Hematopoietic multipotent progenitor cell (in vitro differentiated cells): ENCODE data around the gene MRPL1. TPM values are rescaled to one million over a fixed set of nuclear protein-coding genes. Genes with fewer than 3 reads are reported as not detected.

Source experiments
- DNase-seq, 3 donors: peaks; one replicate each; pipeline ENCODE4 v3.0.0-alpha.2; 2011 to 2015; ENCODE audit warnings: low read depth in 2 of 3, low spot score in 2 of 3
- total RNA-seq: library from RNA; depleted of rRNA; stranded (reverse); fragments of >200 nt; gene quantifications from one replicate; pipeline ENCODE4 v1.2.3, GENCODE V29; 2012

The MRPL1 gene
- 7.8 TPM for total RNA-seq

GRCh38 chr4:77862478-77863216 lies at the start of gene MRPL1:
Gene MRPL1 (plus strand): TSS chr4:77862830. CDS start chr4:77862849, 19 bp downstream.
- DNase-seq: peak; percentile 82 to 97 (median 93)

DNA sequence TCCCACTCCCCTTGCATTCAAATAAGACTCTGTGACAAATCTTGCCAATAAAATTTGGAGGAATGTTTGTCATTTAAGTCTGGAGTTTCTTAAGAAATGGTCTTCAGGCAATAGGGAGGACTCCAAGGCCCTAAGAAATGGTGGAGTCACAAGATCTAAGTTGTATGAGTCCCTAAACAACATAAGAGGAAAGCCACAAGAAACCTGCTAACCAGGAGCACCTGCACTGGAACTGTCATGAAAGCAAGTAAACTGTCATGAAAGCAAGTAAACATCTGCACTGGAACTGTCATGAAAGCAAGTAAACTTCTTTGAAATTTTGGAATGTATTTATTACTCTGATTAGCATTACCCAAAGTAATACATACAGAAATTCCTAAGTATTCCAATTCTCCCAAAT lies 47.0 kb upstream of the MRPL1 start:
- DNase-seq: no peak

DNA sequence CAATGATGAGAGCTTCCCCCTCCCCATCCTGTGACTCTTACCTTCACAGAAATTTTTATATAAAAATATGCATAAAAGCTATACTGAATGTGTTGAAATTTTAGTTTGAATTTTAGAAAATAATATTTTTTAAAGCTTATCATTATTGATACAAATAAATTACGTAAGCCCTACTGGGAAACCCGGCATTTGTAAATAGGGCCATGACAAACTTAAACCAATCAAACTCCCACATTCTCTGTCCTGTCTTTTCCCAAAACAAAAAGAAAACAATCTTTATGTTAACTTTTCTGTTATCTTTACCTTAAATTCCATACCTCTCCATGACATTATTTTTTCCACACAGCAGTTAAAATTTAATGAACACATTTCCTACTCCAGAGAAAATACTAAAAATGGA lies 46.1 kb upstream of the MRPL1 start:
- no peak for DNase-seq

DNA sequence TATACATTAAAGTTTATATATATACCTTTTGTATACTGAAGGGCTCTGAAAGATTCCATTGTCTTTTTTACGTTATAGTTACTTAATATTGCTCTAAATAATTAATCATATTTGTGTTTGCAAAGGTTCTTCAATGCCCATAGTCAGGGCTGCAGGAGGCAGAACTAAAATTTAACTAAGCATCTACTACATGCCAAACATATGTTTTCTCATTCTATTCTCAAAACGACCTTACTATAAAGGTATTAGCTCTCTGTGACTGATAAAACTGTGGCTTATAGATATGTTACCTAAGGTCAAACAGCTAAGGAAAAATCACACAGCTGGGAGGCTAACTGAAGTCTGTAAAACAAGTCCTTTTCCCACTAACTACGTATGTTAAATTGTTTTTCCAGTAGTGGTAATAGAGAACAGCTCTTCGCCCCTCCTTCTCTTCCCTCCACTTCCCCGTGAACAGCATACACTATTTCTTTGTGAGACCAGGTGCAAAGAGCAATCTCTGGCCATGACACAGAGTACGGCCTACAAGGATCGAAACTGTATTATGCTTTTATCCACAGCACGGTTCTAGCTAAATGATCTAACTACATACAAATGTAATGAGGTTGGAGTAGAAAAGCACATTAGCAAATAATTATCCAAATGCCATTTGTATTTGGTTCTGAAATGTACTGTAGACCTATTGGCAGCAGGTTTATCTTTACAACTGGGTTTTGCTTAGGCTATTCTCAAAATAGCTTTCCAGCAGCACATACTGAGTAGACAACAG lies 45.1 kb upstream of the MRPL1 start:
- DNase-seq: no peak

GRCh38 chr4:77818073-77818601 lies 44.5 kb upstream of the MRPL1 start:
- peak in 2 of 3 donors; percentile 84 to 85 for DNase-seq

DNA sequence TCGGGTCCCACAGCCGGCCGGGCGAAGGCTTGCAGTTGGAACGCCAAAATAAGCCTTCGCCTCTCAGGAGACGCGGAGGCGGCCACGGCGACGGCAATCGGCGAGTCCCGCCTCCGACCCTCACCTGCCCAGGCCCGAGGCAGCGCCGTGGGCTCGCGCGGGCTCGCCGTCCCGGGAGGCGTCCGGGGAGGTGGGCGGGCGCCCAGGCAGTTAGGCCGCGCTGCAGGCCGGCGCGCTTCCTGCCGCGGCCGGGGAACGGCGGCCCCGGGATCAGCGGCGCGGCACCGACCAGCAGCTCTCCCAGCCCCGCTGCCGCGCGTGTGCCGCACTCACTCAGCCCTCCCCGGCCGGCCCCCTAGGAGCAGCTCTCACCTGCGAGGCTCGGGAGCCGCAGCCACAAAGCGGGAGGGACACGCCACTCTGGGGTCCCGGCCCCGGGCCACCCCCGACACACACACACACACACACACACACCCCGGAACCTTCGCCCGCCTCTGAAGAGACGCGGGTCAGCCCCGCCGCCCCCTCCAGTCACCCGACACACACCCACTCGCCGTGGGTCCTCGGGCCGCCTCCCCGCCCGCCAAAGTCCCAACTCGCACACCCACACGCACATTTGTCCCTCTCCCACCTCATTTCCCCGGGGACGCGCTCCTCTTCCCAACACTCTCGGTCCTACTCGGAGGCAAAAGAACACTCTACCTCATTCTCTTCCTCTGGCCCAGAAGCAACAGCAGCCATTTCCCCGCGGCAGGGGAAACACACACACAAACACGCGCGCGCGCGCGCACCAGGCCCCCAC lies 43.8 kb upstream of the MRPL1 start, which contains the start of gene CNOT6L:
Gene CNOT6L, minus strand, starts transcription at position 767 of the 802 bp plus-strand sequence. Its CDS starts 60 bp downstream, at position 707.
- peak; percentile 80 to 92 (median 88) for DNase-seq

- DNase-seq: peak in 1 of 3 donors; percentile 22
Observed at GRCh38 chr4:77819404-77819842, 43.2 kb upstream of the MRPL1 start.

DNA sequence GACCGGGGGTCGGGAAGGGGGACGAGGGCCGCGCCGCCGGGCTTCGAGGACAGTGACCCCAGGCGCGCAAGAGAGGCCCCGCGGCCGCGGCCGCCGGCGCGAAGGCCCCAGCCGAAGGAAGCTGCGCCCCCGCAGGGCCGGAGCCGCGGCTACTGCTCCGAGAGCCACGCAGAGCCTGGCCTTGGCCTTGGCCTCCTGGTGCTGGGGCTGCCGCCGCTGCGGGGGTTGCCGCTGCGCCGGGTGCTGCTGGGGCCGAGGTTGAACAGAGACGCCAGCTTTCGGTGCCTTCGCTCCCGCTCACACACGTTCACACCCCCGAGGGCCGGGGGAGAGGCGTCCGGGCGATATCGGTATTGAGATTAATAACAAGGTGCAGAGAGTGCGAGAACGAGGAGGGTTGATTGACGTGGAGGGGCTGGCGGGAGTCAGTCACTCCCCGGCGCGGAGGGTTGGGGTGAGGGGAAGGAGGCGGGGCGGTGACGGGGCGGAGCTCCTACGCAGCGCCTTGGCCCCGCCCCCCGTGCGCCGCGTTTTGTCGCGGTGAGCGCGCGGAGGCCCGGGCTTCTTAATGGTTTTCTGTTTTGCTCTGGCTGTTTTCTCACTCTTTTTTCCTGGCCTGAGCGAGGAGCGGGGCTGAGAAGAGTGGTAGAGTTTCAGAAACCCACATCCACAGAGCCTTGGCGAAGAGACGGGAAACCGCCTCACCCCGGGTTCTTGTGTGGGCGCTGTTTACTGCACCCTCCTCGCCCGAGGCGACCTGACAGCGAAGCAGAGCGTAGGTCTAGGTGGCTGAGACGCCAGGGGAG lies 42.6 kb upstream of the MRPL1 start:
- peak; percentile 90 to 93 (median 91) for DNase-seq

DNA sequence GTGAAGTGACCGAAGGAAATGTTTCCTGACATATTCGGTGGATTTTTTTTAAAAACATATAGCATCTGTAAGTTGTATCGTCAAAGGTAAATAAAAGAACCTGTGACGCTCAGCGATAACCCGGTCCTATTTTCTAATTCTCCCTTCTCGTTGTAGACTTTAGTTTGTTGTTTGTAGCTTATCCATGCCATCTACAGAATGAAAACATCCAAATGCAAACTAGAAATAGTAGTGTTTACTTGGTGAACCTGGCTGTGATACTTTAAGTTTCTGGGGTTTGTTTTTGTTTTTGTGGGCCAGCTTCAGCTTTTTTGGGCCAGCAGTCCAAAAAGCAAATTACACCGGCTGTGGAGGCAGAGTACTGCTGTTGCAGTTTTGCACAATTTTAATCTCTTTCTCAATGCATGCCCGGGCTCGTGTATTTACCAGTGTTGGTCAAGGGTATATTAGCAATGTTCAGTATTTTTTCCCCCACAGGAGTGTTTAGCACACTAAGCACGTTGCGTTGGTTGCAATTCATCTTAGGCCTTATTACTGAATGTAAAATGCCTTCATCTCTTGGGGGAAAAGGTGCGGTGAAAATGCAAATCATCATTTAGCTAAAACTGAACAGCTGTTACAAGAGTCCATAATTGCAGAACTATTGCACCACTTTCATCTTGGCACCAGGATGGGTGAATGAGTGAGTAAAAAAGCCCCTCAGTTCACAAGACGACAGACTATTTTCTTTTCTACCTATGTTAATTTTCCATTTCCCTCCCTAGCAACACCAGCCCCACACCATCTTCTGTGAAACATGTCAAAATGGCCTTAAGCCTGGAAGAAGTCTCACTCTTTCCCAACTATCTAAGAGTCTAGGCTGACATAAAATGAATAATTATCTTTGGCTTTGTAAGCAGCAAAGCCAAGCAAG lies 41.7 kb upstream of the MRPL1 start:
- peak in 2 of 3 donors; percentile 27 to 69 for DNase-seq

- peak; percentile 28 to 40 (median 31) for DNase-seq
Observed at GRCh38 chr4:77821775-77822174, 40.9 kb upstream of the MRPL1 start.

- DNase-seq: no peak
Observed at GRCh38 chr4:77826275-77826674, 36.4 kb upstream of the MRPL1 start.

DNA sequence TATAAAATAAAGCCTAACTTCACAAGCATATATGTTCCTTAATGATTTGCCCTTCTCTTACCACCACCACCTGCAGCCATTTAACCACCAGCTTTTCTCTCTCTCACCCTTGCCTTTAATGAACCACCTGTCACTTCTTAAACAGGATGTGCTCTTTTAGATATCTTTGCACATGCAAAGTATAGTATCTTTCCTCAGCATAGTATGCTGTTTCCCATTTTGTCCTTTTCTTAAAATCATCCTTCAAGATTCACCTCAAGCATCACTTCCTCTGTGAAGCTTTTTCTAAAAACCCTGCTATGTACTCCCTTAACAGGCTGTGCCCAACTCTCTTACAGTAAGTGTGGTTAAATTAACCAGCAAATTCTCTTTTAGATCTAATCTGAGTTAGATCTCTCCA lies 35.3 kb upstream of the MRPL1 start:
- no peak for DNase-seq

DNA sequence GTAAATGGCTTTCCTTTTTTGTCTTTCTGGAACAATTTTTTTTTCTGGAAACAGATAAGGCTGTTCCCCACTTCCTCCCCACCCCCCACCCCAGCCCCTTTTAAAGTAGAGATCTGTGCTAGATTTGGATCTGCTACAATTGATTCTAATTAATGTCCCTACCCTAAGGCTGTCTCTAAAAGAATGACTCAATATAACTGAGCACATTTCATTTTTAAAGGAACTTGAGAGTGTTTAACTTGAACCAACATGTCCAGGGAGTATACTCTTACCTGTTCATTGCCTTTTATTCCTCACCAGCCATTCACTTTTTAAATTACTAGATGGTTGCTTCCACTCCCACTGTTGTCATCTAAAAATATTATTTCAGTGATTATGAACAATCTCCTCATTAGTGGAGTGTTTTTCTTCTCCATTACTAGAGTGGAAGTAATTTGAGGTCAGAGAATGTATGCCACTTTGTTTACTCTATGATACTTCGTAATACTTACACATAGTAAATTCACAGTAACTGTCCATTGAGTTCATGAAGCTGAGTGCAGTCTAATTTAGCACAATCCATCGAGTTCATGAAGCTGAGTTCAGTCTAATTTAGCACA lies 29.4 kb upstream of the MRPL1 start:
- DNase-seq: no peak

DNA sequence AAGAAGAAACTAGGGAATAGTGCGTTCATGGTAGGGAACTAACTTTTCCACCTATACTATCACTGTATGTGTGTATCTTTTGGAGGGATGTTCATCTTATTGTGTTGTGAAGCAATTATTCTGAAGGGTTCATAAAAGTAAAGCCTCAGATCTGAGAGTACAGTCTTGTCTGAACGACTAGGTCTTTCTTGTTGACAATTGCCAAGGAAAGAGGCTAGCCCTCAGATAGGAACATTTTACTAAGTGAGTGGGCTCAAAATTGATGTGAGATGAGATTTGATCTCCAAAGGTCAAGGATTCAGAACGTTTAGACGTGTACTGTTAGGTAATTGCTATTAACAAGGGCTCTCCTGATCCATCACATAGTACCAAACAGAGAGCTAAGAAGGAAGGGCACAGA lies 28.2 kb upstream of the MRPL1 start:
- DNase-seq: no peak

DNA sequence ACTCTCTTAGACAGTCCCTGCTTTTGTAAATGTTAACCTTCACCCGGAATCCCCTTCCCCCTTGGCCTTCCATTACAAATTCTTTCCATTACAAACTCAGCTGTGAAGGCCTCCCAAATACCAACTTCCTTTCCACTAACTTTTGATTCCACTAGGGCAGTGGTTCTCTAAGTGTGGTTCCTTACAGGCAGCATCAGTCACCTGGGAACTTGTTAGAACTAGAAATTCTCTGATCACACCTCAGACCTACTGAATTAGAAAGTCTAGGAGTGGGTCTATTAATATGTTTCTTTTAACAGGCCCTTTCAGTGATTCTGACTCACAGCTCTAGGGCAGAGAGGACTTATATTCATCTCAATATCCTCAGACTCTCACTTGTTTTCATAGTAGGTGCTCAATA lies 19.0 kb upstream of the MRPL1 start:
- DNase-seq: no peak

GRCh38 chr4:77844363-77844762 lies 18.3 kb upstream of the MRPL1 start:
- DNase-seq: no peak

DNA sequence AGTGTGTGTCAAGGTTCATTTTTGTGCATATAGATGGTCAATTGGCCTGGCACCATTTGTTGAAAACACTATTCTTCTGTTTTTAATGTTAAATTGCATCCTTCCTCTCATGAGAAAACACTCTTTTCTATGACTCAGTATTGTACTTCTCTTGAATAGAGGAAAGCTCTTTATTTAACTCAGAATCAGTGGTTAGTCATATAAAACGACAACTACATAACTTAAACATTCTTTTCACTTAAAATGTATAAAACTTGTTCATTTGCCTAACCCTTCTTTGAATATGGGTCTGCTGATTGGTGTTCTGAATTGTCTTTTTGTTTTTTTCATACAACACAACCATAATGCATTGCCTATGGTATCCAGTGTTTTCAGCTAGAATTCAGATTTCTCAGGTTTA lies 17.2 kb upstream of the MRPL1 start:
- no peak for DNase-seq

- DNase-seq: no peak
Observed at GRCh38 chr4:77845929-77846328, 16.7 kb upstream of the MRPL1 start.
